DOHH2 (cell line): ENCODE measurements around the gene NR1H4.
A peak's percentile ranks its signal among the peaks of the same experiment; 100 is the strongest.

ENCODE experiments used
- H3F3A ChIP-seq: fragments of 200-600 bp; sonication (generic), shearing (Covaris generic); 2 replicates; pipeline ENCODE4 v1.6.0; 2016; ENCODE audit warnings: antibody characterized with exemption, mild to moderate bottlenecking; ENCODE audit not compliant: control insufficient read depth, insufficient read depth
- H3K27ac ChIP-seq: fragments of 200-600 bp; sonication (generic); 2 replicates; pipeline ENCODE4 v1.5.1; 2014; ENCODE audit warnings: low read depth, mild to moderate bottlenecking, low read length, moderate library complexity
- H3K27me3 ChIP-seq: fragments of 200-600 bp; sonication (generic); 2 replicates; pipeline ENCODE4 v1.6.1; 2014; ENCODE audit warnings: mild to moderate bottlenecking, low read length, mixed read lengths; ENCODE audit not compliant: control insufficient read depth
- H3K36me3 ChIP-seq: fragments of 200-600 bp; sonication (generic); 2 replicates; pipeline ENCODE4 v1.6.1; 2014; ENCODE audit warnings: mild to moderate bottlenecking, low read length, moderate library complexity, mixed read lengths; ENCODE audit not compliant: control insufficient read depth
- H3K4me1 ChIP-seq: fragments of 200-600 bp; sonication (generic); 2 replicates; pipeline ENCODE4 v1.6.1; 2014; ENCODE audit warnings: mild to moderate bottlenecking, low read length, mixed read lengths; ENCODE audit not compliant: control insufficient read depth
- H3K4me2 ChIP-seq: fragments of 200-600 bp; sonication (generic); 2 replicates; pipeline ENCODE4 v1.6.0; 2014; ENCODE audit warnings: mild to moderate bottlenecking, low read length, moderate library complexity
- H3K4me3 ChIP-seq: fragments of 200-600 bp; sonication (generic); 2 replicates; pipeline ENCODE4 v1.5.1; 2014; ENCODE audit warnings: mild to moderate bottlenecking, low read length, mixed read lengths
- H3K79me2 ChIP-seq: fragments of 200-600 bp; sonication (generic); 2 replicates; pipeline ENCODE4 v1.6.1; 2014; ENCODE audit warnings: mild to moderate bottlenecking, low read length, mixed read lengths; ENCODE audit not compliant: control insufficient read depth
- H3K9me2 ChIP-seq: fragments of 200-600 bp; sonication (generic); replicated peaks from 2 replicates; pipeline ENCODE4 v1.6.1; 2014; ENCODE audit warnings: mild to moderate bottlenecking, low read length, mixed read lengths; ENCODE audit not compliant: control insufficient read depth
- H3K9me3 ChIP-seq: fragments of 200-600 bp; sonication (generic); 2 replicates; pipeline ENCODE4 v1.6.1; 2014; ENCODE audit warnings: antibody characterized with exemption, low read length, mixed read lengths; ENCODE audit not compliant: control insufficient read depth, insufficient read depth
- H4K20me1 ChIP-seq: fragments of 200-600 bp; sonication (generic); 2 replicates; pipeline ENCODE4 v1.6.0; 2014; ENCODE audit warnings: low read depth, mild to moderate bottlenecking, antibody characterized with exemption, low read length, moderate library complexity; ENCODE audit not compliant: control insufficient read depth, insufficient read depth
- CTCF ChIP-seq: fragments of 200-600 bp; sonication (generic); IDR thresholded peaks from one replicate; pipeline ENCODE4 v1.5.1; 2014; ENCODE audit warnings: antibody characterized with exemption, mild to moderate bottlenecking, low read depth, low read length; ENCODE audit not compliant: poor library complexity, severe bottlenecking
- EZH2phosphoT487 ChIP-seq: fragments of 200-600 bp; sonication (generic); IDR thresholded peaks from 2 replicates; pipeline ENCODE4 v1.6.1; 2017; ENCODE audit warnings: borderline replicate concordance, mild to moderate bottlenecking, antibody characterized with exemption, low read length, moderate library complexity, mixed read lengths

NR1H4 gene

GRCh38 chr12:100545092-100545491 is 71.4 kb downstream of the NR1H4 start:
- Histone ChIP-seq H3K79me2 (no peaks in the 10 kb centered on the region), H3K9me2 (no peaks in the 10 kb centered on the region), H3K4me2 (no peak overlapping the region), H4K20me1 (no peaks in the 10 kb centered on the region), H3K27ac (no peak overlapping the region), H3K27me3 (no peaks in the 10 kb centered on the region), H3F3A (no peaks in the 10 kb centered on the region), H3K9me3 (no peaks in the 10 kb centered on the region), H3K4me1 (no peaks in the 10 kb centered on the region), H3K36me3 (no peaks in the 10 kb centered on the region), H3K4me3 (no peak overlapping the region)
- TF ChIP-seq CTCF = no peak
- no peak for TF ChIP-seq EZH2phosphoT487

GRCh38 chr12:100553936-100554335 is 80.3 kb downstream of the NR1H4 start:
- TF ChIP-seq EZH2phosphoT487 (no peak), CTCF (no peak)
- Histone ChIP-seq H3K27ac (no peak overlapping the region), H3K36me3 (no peaks in the 10 kb centered on the region), H3K4me3 (no peak overlapping the region), H3K4me1 (no peaks in the 10 kb centered on the region), H3K9me3 (no peaks in the 10 kb centered on the region), H3K9me2 (no peaks in the 10 kb centered on the region), H3K27me3 (no peaks in the 10 kb centered on the region), H3F3A (no peaks in the 10 kb centered on the region), H3K4me2 (no peak overlapping the region), H4K20me1 (no peaks in the 10 kb centered on the region), H3K79me2 (no peaks in the 10 kb centered on the region)

GRCh38 chr12:100554608-100555077 is 81.0 kb downstream of the NR1H4 start:
- no peaks in the 10 kb centered on the region for H3K36me3 ChIP-seq
- no peaks in the 10 kb centered on the region for H3K4me1 ChIP-seq
- H3K4me2 ChIP-seq = no peak overlapping the region
- no peak overlapping the region for H3K27ac ChIP-seq
- no peaks in the 10 kb centered on the region for H3F3A ChIP-seq
- H3K9me2 ChIP-seq = no peaks in the 10 kb centered on the region
- TF ChIP-seq CTCF (peak; percentile 55), EZH2phosphoT487 (no peak)
- H3K4me3 ChIP-seq = no peak overlapping the region
- H3K27me3 ChIP-seq = no peaks in the 10 kb centered on the region
- H4K20me1 ChIP-seq = no peaks in the 10 kb centered on the region
- H3K79me2 ChIP-seq = no peaks in the 10 kb centered on the region
- H3K9me3 ChIP-seq = no peaks in the 10 kb centered on the region

- Histone ChIP-seq H4K20me1 (no peaks in the 10 kb centered on the region), H3K27ac (no peak overlapping the region), H3K36me3 (no peaks in the 10 kb centered on the region), H3K4me2 (no peak overlapping the region), H3K79me2 (no peaks in the 10 kb centered on the region), H3F3A (no peaks in the 10 kb centered on the region), H3K9me2 (no peaks in the 10 kb centered on the region), H3K9me3 (no peaks in the 10 kb centered on the region), H3K27me3 (no peaks in the 10 kb centered on the region), H3K4me1 (no peaks in the 10 kb centered on the region), H3K4me3 (no peak overlapping the region)
- no peak for TF ChIP-seq EZH2phosphoT487
Measured at GRCh38 chr12:100555722-100556121, 82.1 kb downstream of the NR1H4 start.
